RKO (cell line): ENCODE results near the gene OR2T34.
"Not testable (repeated sequence)": the region's sequence is repeated elsewhere in the genome, so short reads cannot be mapped to it uniquely, and the experiment has no call there.

Experiments used
- DNase-seq: peaks from one replicate; pipeline ENCODE4 v3.0.0-alpha.2; 2016; ENCODE audit warnings: low spot score

Gene OR2T34

GRCh38 chr1:248551027-248551426 lies 23.5 kb downstream of the OR2T34 start:
- DNase-seq, result not testable (repeated sequence)

- DNase-seq, result not testable (repeated sequence)
Observed at GRCh38 chr1:248547383-248547782, 27.2 kb downstream of the OR2T34 start.

- not testable (repeated sequence) for DNase-seq
Observed at GRCh38 chr1:248537449-248537848, 37.1 kb downstream of the OR2T34 start.
